ENCODE data around the gene MAN2B1. TPM values are rescaled to one million over a fixed set of nuclear protein-coding genes. Genes with fewer than 3 reads are reported as not detected.

MAN2B1 gene
- total and polyA plus RNA-seq, 2 donors from 2014 or later, result 63.9 to 90.5 TPM

DNA sequence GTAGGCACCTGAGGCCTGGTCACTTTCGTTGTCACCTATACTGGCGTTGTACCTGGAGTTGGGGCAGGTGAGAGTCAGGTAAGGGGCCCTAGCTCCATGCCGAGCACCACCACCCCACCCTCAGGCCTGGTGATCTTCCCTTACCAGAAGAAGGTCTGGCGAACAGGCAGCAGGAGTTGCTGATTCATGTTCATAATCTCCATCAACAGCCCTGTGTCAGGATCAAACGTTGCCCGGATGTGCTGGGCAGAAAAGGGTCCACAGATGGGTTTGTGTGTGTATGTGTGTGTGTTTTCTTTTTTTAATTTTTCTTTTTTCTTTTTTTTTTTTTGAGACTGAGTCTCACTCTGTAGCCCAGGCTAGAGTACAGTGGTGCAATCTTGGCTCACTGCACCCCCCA is 14.3 kb downstream of the MAN2B1 start:
- Histone ChIP-seq H3K9ac (ENCODE audit: low read length in 3 of 3) (no peak overlapping the region), H3K27ac (ENCODE audit: low read depth in 2 of 2, low read length in 2 of 2) (no peak overlapping the region), H3K9me3 (ENCODE audit: control insufficient read depth in 2 of 3, insufficient read depth in 1 of 3, low read length in 3 of 3) (no peaks in the 10 kb centered on the region), H3K27me3 (ENCODE audit: control insufficient read depth, insufficient read depth, low read length) (no peaks in the 10 kb centered on the region), H3K36me3 (ENCODE audit: control insufficient read depth in 2 of 3, insufficient read depth in 3 of 3, low read length in 3 of 3) (peaks cover 0 to 10% (median 6%) of the 10 kb centered on the region in 3 donors), H3K4me1 (ENCODE audit: control insufficient read depth in 2 of 3, insufficient read depth in 2 of 3, low read depth in 1 of 3, low read length in 3 of 3) (peaks cover 0 to 4% (median 0%) of the 10 kb centered on the region in 3 donors), H3K4me3 (ENCODE audit: low read length in 3 of 3) (no peak overlapping the region)
- DNase-seq (peak in 1 of 5 donors; percentile 7), FAIRE-seq (no peak)
- TF ChIP-seq, protein P1, sequence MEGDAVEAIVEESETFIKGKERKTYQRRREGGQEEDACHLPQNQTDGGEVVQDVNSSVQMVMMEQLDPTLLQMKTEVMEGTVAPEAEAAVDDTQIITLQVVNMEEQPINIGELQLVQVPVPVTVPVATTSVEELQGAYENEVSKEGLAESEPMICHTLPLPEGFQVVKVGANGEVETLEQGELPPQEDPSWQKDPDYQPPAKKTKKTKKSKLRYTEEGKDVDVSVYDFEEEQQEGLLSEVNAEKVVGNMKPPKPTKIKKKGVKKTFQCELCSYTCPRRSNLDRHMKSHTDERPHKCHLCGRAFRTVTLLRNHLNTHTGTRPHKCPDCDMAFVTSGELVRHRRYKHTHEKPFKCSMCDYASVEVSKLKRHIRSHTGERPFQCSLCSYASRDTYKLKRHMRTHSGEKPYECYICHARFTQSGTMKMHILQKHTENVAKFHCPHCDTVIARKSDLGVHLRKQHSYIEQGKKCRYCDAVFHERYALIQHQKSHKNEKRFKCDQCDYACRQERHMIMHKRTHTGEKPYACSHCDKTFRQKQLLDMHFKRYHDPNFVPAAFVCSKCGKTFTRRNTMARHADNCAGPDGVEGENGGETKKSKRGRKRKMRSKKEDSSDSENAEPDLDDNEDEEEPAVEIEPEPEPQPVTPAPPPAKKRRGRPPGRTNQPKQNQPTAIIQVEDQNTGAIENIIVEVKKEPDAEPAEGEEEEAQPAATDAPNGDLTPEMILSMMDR (IDR thresholded peaks at IDR 0.05; ENCODE audit: borderline replicate concordance, extremely low read depth, insufficient read depth), result no peak
- intact Hi-C loops (cut with DNase I), result no loop called here

DNA sequence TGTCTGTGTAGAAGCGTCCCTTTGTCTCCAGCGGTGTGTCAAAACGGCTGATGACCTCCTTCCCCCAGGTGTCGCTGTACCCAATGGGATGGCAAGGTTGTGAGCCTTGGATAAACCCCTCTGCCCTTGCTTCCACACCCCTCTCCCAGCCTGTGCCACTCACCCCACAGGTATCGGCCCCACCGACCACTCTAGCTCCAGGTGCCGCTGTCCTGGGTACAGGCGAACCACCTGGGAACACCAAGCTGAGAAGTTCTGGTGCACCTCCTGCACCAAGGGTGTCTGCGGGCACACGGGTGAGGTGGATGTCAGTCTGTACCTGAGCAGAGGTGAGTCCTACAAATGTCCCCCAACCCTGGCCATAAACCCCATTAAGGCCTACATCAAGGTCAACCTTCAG is 16.6 kb downstream of the MAN2B1 start:
- Histone ChIP-seq H3K36me3 (ENCODE audit: control insufficient read depth in 2 of 3, insufficient read depth in 3 of 3, low read length in 3 of 3) (peaks cover 0 to under 1% (median 0%) of the 10 kb centered on the region in 3 donors), H3K27ac (ENCODE audit: low read depth in 2 of 2, low read length in 2 of 2) (no peak overlapping the region), H3K9me3 (ENCODE audit: control insufficient read depth in 2 of 3, insufficient read depth in 1 of 3, low read length in 3 of 3) (no peaks in the 10 kb centered on the region), H3K9ac (ENCODE audit: low read length in 3 of 3) (no peak overlapping the region), H3K4me3 (ENCODE audit: low read length in 3 of 3) (no peak overlapping the region), H3K27me3 (ENCODE audit: control insufficient read depth, insufficient read depth, low read length) (no peaks in the 10 kb centered on the region), H3K4me1 (ENCODE audit: control insufficient read depth in 2 of 3, insufficient read depth in 2 of 3, low read depth in 1 of 3, low read length in 3 of 3) (peaks cover 0 to 4% (median 0%) of the 10 kb centered on the region in 3 donors)
- DNase-seq (peak in 1 of 5 donors; percentile 54), FAIRE-seq (no peak)
- TF ChIP-seq, protein P1 (IDR thresholded peaks at IDR 0.05; ENCODE audit: borderline replicate concordance, extremely low read depth, insufficient read depth), result no peak
- intact Hi-C loops (cut with DNase I), result no loop called here

GRCh38 chr19:12648088-12648487 is 18.5 kb downstream of the MAN2B1 start:
- intact Hi-C loops (cut with DNase I), result no loop called here
- TF ChIP-seq, protein P1 (IDR thresholded peaks at IDR 0.05; ENCODE audit: borderline replicate concordance, extremely low read depth, insufficient read depth), result peak; percentile 19
- Histone ChIP-seq H3K4me3 (ENCODE audit: low read length in 3 of 3) (peak overlapping the region in 1 of 3 donors; percentile 47), H3K27ac (ENCODE audit: low read depth in 2 of 2, low read length in 2 of 2) (no peak overlapping the region), H3K36me3 (ENCODE audit: control insufficient read depth in 2 of 3, insufficient read depth in 3 of 3, low read length in 3 of 3) (no peaks in the 10 kb centered on the region), H3K9ac (ENCODE audit: low read length in 3 of 3) (peak overlapping the region in 1 of 3 donors; percentile 19), H3K9me3 (ENCODE audit: control insufficient read depth in 2 of 3, insufficient read depth in 1 of 3, low read length in 3 of 3) (no peaks in the 10 kb centered on the region), H3K27me3 (ENCODE audit: control insufficient read depth, insufficient read depth, low read length) (no peaks in the 10 kb centered on the region), H3K4me1 (ENCODE audit: control insufficient read depth in 2 of 3, insufficient read depth in 2 of 3, low read depth in 1 of 3, low read length in 3 of 3) (peaks cover 0 to 4% (median 0%) of the 10 kb centered on the region in 3 donors)
- DNase-seq (peak in 3 of 5 donors; percentile 28 to 72 (median 71)), FAIRE-seq (no peak)
